HUES48 (cell line): ENCODE measurements around the gene NRXN2.

Source experiments
- H3K27ac ChIP-seq: one replicate; pipeline ENCODE4 v1.7.0; 2013; ENCODE audit warnings: low read depth, low read length, inconsistent platforms
- H3K27me3 ChIP-seq: 2 replicates; pipeline ENCODE4 v1.6.1; 2013; ENCODE audit warnings: mild to moderate bottlenecking, low read length; ENCODE audit not compliant: control insufficient read depth, insufficient read depth
- H3K36me3 ChIP-seq: 2 replicates; pipeline ENCODE4 v1.6.1; 2013; ENCODE audit warnings: low read length; ENCODE audit not compliant: control insufficient read depth, insufficient read depth
- H3K4me1 ChIP-seq: 2 replicates; pipeline ENCODE4 v1.6.1; 2013; ENCODE audit warnings: mild to moderate bottlenecking, low read length; ENCODE audit not compliant: control insufficient read depth, insufficient read depth
- H3K4me3 ChIP-seq: 2 replicates; pipeline ENCODE4 v1.5.1; 2013; ENCODE audit warnings: mild to moderate bottlenecking, low read depth, low read length
- H3K9ac ChIP-seq: 2 replicates; pipeline ENCODE4 v1.6.1; 2013; ENCODE audit warnings: mild to moderate bottlenecking, low read depth, low read length, moderate library complexity
- H3K9me3 ChIP-seq: 2 replicates; pipeline ENCODE4 v1.6.1; 2013; ENCODE audit warnings: low read length; ENCODE audit not compliant: control insufficient read depth, insufficient read depth

NRXN2 gene

GRCh38 chr11:64723117-64723906, at the start of gene NRXN2:
NRXN2 (minus strand) TSS chr11:64723197; CDS start chr11:64713699, 9,498 bp downstream.
- Histone ChIP-seq H3K9me3 (no peaks in the 10 kb centered on the region), H3K27me3 (peaks cover 29% of the 10 kb centered on the region), H3K9ac (peak within 1 kb of the TSS; percentile 33; the same call in 1 of the 2 replicates), H3K27ac (peak within 1 kb of the TSS; percentile 55), H3K36me3 (no peaks in the 10 kb centered on the region), H3K4me1 (peaks cover 18% of the 10 kb centered on the region; the same call in 1 of the 2 replicates), H3K4me3 (peak within 1 kb of the TSS; percentile 78)

DNA sequence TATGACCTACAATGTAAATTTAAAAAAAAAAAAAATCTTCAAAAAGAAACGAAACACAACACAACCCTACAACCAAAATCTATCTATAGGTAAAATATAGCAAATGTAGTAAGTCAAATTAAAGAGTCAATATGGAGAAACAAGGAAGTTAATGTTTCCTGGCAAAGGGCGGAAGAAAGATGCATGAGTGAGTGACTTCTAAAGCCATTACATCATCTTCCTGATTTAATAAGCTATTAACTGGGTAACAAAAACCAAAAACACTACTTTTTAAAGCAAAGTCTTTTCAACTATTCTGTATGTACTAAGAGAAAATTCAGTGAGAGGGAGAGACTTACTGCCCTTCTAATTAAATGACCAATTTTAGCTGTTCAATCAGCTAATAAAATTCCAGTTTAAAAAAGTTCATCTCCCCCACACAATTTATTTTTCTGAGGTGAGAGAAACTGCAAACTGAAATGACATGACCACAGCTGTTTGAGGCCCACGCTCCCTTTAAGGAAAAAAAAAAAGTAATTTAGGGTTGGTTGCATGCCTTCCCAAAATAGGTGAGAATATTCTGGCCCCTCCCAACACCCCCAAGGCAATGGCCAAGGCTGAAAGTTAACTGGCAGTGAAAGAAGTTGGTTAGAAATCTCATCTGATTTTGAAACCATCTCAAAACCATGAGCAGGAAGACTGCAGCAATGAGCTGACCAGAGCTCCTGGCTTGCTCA, 49.5 kb upstream of the NRXN2 start:
- H3K9me3 ChIP-seq = no peaks in the 10 kb centered on the region
- 0 out of 2 replicates have a peak, but pooled peaks cover 4% of the 10 kb centered on the region for H3K4me1 ChIP-seq
- H3K27ac ChIP-seq = no peak overlapping the region
- H3K36me3 ChIP-seq = peaks cover 99% of the 10 kb centered on the region
- H3K9ac ChIP-seq = no peak overlapping the region
- H3K27me3 ChIP-seq = no peaks in the 10 kb centered on the region
- no peak overlapping the region for H3K4me3 ChIP-seq

GRCh38 chr11:64771861-64772260, 48.9 kb upstream of the NRXN2 start:
- Histone ChIP-seq H3K27me3 (no peaks in the 10 kb centered on the region), H3K27ac (no peak overlapping the region), H3K9ac (no peak overlapping the region), H3K36me3 (peaks cover 99% of the 10 kb centered on the region), H3K4me3 (no peak overlapping the region), H3K4me1 (0 out of 2 replicates have a peak, but pooled peaks cover 2% of the 10 kb centered on the region), H3K9me3 (no peaks in the 10 kb centered on the region)

- peaks cover 4% of the 10 kb centered on the region for H3K4me1 ChIP-seq
- H3K4me3 ChIP-seq = no peak overlapping the region
- peaks cover 97% of the 10 kb centered on the region for H3K36me3 ChIP-seq
- no peaks in the 10 kb centered on the region for H3K9me3 ChIP-seq
- no peak overlapping the region for H3K27ac ChIP-seq
- H3K27me3 ChIP-seq = no peaks in the 10 kb centered on the region
- H3K9ac ChIP-seq = no peak overlapping the region
Observed at GRCh38 chr11:64770120-64770519, 47.1 kb upstream of the NRXN2 start.

- Histone ChIP-seq H3K36me3 (peaks cover 97% of the 10 kb centered on the region), H3K27ac (no peak overlapping the region), H3K27me3 (no peaks in the 10 kb centered on the region), H3K4me3 (no peak overlapping the region), H3K4me1 (peaks cover 13% of the 10 kb centered on the region), H3K9ac (no peak overlapping the region), H3K9me3 (no peaks in the 10 kb centered on the region)
Observed at GRCh38 chr11:64769283-64769682, 46.3 kb upstream of the NRXN2 start.

DNA sequence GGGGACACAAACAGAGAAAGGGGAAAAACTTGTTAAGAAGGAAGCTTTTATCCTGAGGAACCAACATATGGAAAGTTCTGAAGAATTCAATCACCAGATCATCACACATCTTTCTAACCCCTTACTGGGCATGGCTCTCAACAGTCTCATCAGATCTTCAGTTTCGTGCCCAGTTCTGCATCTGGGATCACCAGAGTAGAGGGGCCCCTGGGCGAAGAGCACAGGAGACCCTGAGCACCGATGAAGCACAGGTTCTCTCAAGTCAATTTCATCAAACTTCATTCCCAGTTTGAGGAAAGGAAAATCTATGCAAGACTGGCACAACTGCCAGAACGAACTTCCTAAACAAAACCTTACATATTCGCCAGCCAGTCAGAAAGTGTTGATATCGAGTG, 45.3 kb upstream of the NRXN2 start:
- H3K4me1 ChIP-seq = peaks cover 22% of the 10 kb centered on the region
- H3K9ac ChIP-seq = no peak overlapping the region
- H3K36me3 ChIP-seq = peaks cover 95% of the 10 kb centered on the region
- H3K9me3 ChIP-seq = no peaks in the 10 kb centered on the region
- H3K4me3 ChIP-seq = no peak overlapping the region
- no peak overlapping the region for H3K27ac ChIP-seq
- no peaks in the 10 kb centered on the region for H3K27me3 ChIP-seq

DNA sequence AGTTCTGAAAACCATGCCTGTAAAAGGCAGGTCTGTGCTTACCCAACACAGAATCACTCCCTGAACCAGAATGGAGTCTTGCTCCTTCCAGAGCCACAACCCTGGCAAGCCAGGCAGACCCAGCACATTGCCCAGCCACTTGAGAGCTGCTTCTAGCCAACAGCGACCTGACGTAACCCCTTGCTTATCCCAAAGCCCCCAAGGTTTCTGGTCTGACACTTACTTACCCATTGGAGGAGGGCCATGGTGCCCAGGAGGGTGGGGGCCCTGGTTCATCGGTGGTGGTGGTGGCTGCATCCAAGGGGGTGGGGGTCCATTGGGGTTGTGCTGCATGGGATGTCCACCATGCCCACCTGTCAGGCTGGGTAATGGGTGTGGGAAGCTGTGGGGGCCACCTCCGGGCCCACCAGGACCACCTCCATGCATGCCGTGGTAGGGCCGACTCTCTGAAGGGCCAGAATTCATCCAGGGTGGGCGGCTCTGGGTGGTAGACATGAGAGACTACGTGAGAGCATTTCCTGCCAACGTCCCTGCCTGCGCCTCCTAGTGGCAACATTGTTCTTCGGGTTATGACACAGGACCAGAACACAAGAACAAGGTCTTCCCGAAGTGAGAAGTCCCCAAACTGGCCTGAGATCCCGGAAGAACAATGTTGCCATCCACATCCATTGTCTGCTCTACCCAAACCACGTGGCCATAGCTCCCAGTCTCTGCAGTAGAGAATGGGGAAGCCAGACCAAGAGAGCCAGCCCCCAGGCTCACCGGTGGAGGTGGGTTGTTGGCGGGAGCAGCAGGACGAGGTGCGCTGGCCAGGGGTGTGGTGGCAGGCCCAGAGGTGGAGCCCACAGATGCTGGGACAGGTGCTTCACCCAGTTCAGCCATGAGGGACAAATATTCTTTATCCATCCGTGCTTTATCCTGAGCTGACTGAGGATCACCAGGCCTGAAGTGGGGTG, 44.6 kb upstream of the NRXN2 start:
- H3K9ac ChIP-seq = no peak overlapping the region
- H3K4me1 ChIP-seq = peaks cover 29% of the 10 kb centered on the region
- H3K4me3 ChIP-seq = no peak overlapping the region
- no peaks in the 10 kb centered on the region for H3K27me3 ChIP-seq
- H3K36me3 ChIP-seq = peaks cover 88% of the 10 kb centered on the region
- H3K9me3 ChIP-seq = no peaks in the 10 kb centered on the region
- peak overlapping the region; percentile 44 for H3K27ac ChIP-seq

DNA sequence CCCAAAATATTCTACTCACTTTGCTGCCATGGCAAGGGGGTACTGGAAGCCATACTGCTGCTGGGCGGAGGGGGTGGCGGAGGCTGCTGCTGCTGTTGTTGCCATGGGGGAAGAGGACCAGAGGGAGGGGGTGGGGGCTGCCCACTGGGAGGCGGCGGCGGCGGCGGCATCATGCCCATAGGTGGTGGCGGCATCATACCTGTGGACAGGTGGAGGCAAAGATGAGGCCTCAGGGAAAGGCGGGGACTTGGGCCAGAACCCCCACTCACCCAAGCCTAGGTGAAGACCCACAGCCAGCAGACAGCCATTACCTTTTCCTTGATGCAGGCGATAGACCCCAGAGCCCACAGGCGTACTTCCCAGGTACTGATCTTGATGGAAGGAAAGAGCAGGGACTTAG, 43.9 kb upstream of the NRXN2 start:
- Histone ChIP-seq H3K36me3 (peaks cover 81% of the 10 kb centered on the region), H3K9ac (no peak overlapping the region), H3K4me1 (peaks cover 37% of the 10 kb centered on the region), H3K27me3 (no peaks in the 10 kb centered on the region), H3K4me3 (no peak overlapping the region), H3K27ac (no peak overlapping the region), H3K9me3 (no peaks in the 10 kb centered on the region)

DNA sequence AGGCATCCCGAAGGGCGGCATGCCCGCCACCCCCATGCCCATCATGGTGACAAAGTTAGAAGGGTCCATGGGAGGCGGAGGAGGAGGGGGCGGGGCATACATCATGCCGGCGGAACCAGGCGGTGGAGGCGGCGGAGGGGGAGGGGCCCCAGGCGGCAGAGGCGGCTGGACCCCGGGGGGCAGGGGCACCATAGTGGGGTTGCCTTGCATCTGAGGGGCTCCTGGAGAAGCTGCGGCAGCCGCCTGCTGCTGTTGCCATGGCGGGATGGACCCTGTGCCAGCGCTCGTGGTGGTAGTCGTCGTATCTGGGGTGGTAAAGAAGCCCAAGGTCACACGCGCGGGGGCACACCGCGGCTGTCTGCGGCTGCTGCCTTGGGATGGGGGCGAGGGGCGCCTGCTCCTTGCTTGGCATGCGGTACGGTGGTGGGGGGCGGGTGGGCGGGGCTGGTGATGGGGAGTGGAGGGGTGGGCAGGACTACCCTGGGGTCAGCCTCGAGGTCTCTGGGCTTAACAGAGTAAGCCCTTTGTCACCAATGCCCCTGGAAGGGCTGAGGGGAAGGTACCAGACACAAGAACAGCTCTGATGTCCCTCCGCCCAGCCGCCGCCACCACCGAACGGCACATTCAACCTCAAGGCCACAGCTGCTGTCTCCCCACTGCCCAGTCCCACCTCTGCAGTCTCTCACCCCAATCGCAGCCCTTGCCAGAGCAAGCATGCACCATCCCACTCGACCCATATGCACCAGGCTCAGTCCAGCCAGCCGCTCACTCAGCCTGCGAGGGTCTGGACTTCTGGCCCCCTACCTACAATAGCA, 43.1 kb upstream of the NRXN2 start:
- Histone ChIP-seq H3K36me3 (peaks cover 72% of the 10 kb centered on the region), H3K4me3 (no peak overlapping the region), H3K9ac (no peak overlapping the region), H3K27ac (no peak overlapping the region), H3K9me3 (no peaks in the 10 kb centered on the region), H3K27me3 (no peaks in the 10 kb centered on the region), H3K4me1 (peaks cover 41% of the 10 kb centered on the region)

DNA sequence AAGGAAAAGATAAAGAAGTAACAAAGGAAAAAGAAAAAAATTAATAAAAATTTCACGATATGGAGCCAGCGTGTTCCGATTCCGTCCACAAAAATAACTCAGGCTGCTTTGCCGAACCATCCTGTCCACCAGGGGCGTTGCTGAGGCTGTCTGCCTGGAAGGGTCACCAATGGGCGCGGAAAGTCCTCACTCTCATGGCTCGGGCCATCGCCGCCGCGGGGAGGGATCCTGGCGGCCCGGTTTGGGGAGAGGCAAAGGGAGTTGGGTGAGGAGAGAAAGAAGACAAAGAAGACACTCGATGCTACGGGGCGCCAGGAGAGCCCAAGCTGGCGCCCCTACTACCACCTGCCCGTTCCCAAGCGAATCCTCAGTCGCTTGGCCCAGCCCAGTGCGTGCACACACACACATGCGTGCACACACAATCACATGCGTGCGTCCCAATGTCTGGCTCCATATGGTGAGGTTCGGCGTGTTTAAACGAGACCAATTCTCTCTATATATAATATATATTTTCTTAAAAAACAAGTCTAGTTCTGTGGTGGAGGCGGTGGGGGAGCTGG, 42.4 kb upstream of the NRXN2 start:
- no peak overlapping the region for H3K4me3 ChIP-seq
- no peaks in the 10 kb centered on the region for H3K9me3 ChIP-seq
- H3K4me1 ChIP-seq = peaks cover 48% of the 10 kb centered on the region
- H3K36me3 ChIP-seq = peaks cover 66% of the 10 kb centered on the region
- H3K9ac ChIP-seq = no peak overlapping the region
- peak overlapping the region; percentile 48 for H3K27ac ChIP-seq
- H3K27me3 ChIP-seq = no peaks in the 10 kb centered on the region
